HFFc6 (cell line): Measurements from ENCODE around the gene ZNF385A. TPM values are rescaled to one million over a fixed set of nuclear protein-coding genes. Genes with fewer than 3 reads are reported as not detected.

Experiments used
- DNase-seq: peaks from one replicate; pipeline ENCODE4 v3.0.0-alpha.2; 2018
- H3K27ac Mint-ChIP-seq: 2 replicates; pipeline ENCODE4 v1.8.0; 2020; ENCODE audit warnings: mild to moderate bottlenecking, mixed read lengths
- H3K27me3 Mint-ChIP-seq: 2 replicates; pipeline ENCODE4 v1.8.0; 2021; ENCODE audit warnings: mild to moderate bottlenecking, moderate library complexity, mixed read lengths; ENCODE audit not compliant: insufficient read depth
- H3K36me3 Mint-ChIP-seq: 2 replicates; pipeline ENCODE4 v1.8.0; 2021; ENCODE audit warnings: low read depth, mixed read lengths
- H3K4me1 Mint-ChIP-seq: 2 replicates; pipeline ENCODE4 v1.8.0; 2020; ENCODE audit warnings: low read depth, mixed read lengths
- H3K4me3 Mint-ChIP-seq: 2 replicates; pipeline ENCODE4 v1.8.0; 2020; ENCODE audit warnings: mild to moderate bottlenecking, moderate library complexity, mixed read lengths
- H3K9me3 Mint-ChIP-seq: 2 replicates; pipeline ENCODE4 v1.8.0; 2020; ENCODE audit warnings: mild to moderate bottlenecking, mixed read lengths
- long read RNA-seq: library from polyadenylated mRNA; unstranded; transcript quantifications from one replicate; pipeline ENCODE4 v2.0.0, GENCODE V29; 2019
- total RNA-seq, 6 experiments: library from RNA; stranded (reverse); fragmentation: NEBNext Ultra II Directional; extraction: Animal tissue kit (Norgen Biotek cat#: 25700); gene quantifications; 2 replicates in 1 of 6; 3 replicates in 5 of 6; pipeline ENCODE4 v1.2.3, GENCODE V29; 2021
- TF ChIP-seq, protein P1 (sequence below): fragments of 200-600 bp; sonication (generic); IDR thresholded peaks from 2 replicates; pipeline ENCODE4 v1.5.0; 2021; ENCODE audit warnings: antibody characterized with exemption, mild to moderate bottlenecking

ZNF385A gene
- 1 to 10 TPM; 4.0 to 7.4 (median 6.1) TPM for total RNA-seq
- long read RNA-seq, result 0 reads

- Mint-ChIP-seq H3K4me3 (no peak within 1 kb of the TSS), H3K27me3 (no peaks in the 10 kb centered on the region), H3K36me3 (no peaks in the 10 kb centered on the region), H3K9me3 (no peaks in the 10 kb centered on the region), H3K4me1 (peaks cover 63% of the 10 kb centered on the region), H3K27ac (peak within 1 kb of the TSS; percentile 94)
- no peak for DNase-seq
- TF ChIP-seq, protein P1, sequence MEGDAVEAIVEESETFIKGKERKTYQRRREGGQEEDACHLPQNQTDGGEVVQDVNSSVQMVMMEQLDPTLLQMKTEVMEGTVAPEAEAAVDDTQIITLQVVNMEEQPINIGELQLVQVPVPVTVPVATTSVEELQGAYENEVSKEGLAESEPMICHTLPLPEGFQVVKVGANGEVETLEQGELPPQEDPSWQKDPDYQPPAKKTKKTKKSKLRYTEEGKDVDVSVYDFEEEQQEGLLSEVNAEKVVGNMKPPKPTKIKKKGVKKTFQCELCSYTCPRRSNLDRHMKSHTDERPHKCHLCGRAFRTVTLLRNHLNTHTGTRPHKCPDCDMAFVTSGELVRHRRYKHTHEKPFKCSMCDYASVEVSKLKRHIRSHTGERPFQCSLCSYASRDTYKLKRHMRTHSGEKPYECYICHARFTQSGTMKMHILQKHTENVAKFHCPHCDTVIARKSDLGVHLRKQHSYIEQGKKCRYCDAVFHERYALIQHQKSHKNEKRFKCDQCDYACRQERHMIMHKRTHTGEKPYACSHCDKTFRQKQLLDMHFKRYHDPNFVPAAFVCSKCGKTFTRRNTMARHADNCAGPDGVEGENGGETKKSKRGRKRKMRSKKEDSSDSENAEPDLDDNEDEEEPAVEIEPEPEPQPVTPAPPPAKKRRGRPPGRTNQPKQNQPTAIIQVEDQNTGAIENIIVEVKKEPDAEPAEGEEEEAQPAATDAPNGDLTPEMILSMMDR, result no peak
Measured at GRCh38 chr12:54384591-54385041, at the start of gene ZNF385A. Gene ZNF385A (minus strand): TSS chr12:54384733. CDS start chr12:54384514, 219 bp downstream.

- Mint-ChIP-seq H3K27me3 (peaks cover 1% of the 10 kb centered on the region), H3K4me1 (peaks cover 61% of the 10 kb centered on the region), H3K27ac (peak overlapping the region; percentile 69), H3K36me3 (no peaks in the 10 kb centered on the region), H3K9me3 (no peaks in the 10 kb centered on the region), H3K4me3 (no peak overlapping the region; the same call in 1 of the 2 replicates)
- DNase-seq, result no peak
- TF ChIP-seq, protein P1, result no peak
Measured at GRCh38 chr12:54432815-54433164, 48.3 kb upstream of the ZNF385A start.

- Mint-ChIP-seq H3K9me3 (no peaks in the 10 kb centered on the region), H3K4me3 (peak overlapping the region; percentile 63), H3K36me3 (no peaks in the 10 kb centered on the region), H3K27me3 (peaks cover 1% of the 10 kb centered on the region), H3K4me1 (peaks cover 62% of the 10 kb centered on the region), H3K27ac (peak overlapping the region; percentile 69)
- DNase-seq, result peak; percentile 58
- TF ChIP-seq, protein P1, result peak; percentile 33; the same call in 1 of the 2 replicates
Measured at GRCh38 chr12:54431911-54432814, 47.6 kb upstream of the ZNF385A start.

DNA sequence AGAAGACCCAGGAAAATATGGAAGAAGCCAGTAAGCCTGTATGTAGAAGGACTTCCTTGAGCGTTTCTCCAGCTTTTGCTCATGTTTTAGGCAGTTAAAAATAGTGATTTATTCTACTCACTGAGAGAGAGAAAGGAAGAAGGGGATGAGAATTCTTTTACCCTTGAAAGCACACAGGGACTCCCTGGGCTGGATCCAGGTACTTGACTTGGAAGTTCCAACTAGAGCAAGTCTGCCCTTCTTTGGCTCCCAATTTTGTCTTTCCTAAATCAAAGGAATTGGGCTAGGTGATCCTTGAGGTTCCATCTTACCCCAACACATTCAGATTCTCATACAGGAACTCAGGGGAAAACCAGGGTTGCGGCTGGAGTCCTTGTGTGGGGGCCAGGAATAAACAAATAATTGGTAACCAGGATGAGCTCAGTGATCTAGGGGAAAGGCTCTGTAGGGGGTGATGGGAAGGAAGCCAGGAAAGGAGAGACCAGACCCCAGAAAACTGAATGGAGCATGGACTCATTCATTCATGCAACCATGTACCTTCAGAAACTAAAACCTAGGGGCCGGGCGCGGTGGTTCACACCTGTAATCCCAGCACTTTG is 46.0 kb upstream of the ZNF385A start:
- no peaks in the 10 kb centered on the region for H3K36me3 Mint-ChIP-seq
- no peak for DNase-seq
- no peak overlapping the region for H3K4me3 Mint-ChIP-seq
- TF ChIP-seq, protein P1, result no peak
- H3K4me1 Mint-ChIP-seq, result peaks cover 69% of the 10 kb centered on the region
- peaks cover 1% of the 10 kb centered on the region for H3K27me3 Mint-ChIP-seq
- H3K27ac Mint-ChIP-seq, result no peak overlapping the region
- no peaks in the 10 kb centered on the region for H3K9me3 Mint-ChIP-seq

DNA sequence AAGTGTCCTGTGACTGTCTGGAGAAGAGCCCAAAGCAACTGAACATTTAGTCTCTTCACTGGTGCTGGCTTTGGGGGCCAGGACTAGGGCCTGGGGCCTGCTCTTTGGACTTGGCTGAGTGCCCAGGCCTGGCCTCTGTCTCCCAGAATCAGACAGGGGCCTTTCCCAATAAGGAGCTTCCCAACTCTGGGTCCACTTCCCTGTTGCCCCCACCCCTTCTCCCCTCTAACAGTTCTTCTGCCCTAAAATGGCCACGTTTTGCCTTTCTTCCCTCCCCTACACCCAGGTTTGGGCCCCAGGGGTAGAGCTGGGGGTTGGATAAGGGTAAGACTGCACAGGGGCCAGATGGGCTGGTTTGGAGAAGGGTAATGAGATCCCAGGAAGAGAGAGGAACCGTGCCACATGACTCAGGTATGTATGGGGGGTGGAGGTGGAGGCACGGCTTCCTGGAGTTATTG is 44.5 kb upstream of the ZNF385A start:
- H3K4me3 Mint-ChIP-seq, result peak overlapping the region; percentile 65

More for the DNA sequence above, 44.5 kb upstream of the ZNF385A start:
- Mint-ChIP-seq H3K36me3 (no peaks in the 10 kb centered on the region), H3K4me1 (peaks cover 77% of the 10 kb centered on the region), H3K27me3 (peaks cover 1% of the 10 kb centered on the region), H3K9me3 (no peaks in the 10 kb centered on the region), H3K27ac (peak overlapping the region; percentile 89)
- DNase-seq, result no peak
- TF ChIP-seq, protein P1, result no peak
